Stimulated activated CD4-positive, alpha-beta T cell treated with anti-CD3 and anti-CD28 coated beads, Interleukin-12 subunit alpha, Interleukin-12 subunit beta, amount 100 ng/mL, for 24 hours (primary cell): ENCODE measurements around the gene MYO3B.
"Not testable (repeated sequence)": the region's sequence is repeated elsewhere in the genome, so short reads cannot be mapped to it uniquely, and the experiment has no call there.

ENCODE experiments used
- DNase-seq, 2 experiments: peaks; one replicate each; pipeline ENCODE4 v3.0.0-alpha.2; 2020; ENCODE audit warnings: low read depth in 2 of 2

Gene MYO3B

GRCh38 chr2:170610615-170611014 lies 432.7 kb downstream of the MYO3B start:
- no peak for DNase-seq

GRCh38 chr2:170618948-170619347 lies 441.0 kb downstream of the MYO3B start:
- not testable (repeated sequence) for DNase-seq

GRCh38 chr2:170635094-170635493 lies 457.1 kb downstream of the MYO3B start:
- not testable (repeated sequence) for DNase-seq

- DNase-seq = no peak
Observed at GRCh38 chr2:170639635-170640034, 461.7 kb downstream of the MYO3B start.

- no peak for DNase-seq
Observed at GRCh38 chr2:170641961-170642360, 464.0 kb downstream of the MYO3B start.

GRCh38 chr2:170643346-170643745 lies 465.4 kb downstream of the MYO3B start:
- no peak for DNase-seq

- DNase-seq = no peak
Observed at GRCh38 chr2:170647741-170648436, 469.9 kb downstream of the MYO3B start.

GRCh38 chr2:170651624-170652325 lies 473.8 kb downstream of the MYO3B start:
- peak in 1 of 2 experiments; percentile 5 for DNase-seq

- DNase-seq = no peak
Observed at GRCh38 chr2:170652637-170653417, 474.9 kb downstream of the MYO3B start.

GRCh38 chr2:170656669-170657068 lies 478.7 kb downstream of the MYO3B start:
- no peak for DNase-seq

- DNase-seq = no peak
Observed at GRCh38 chr2:170660409-170660808, 482.5 kb downstream of the MYO3B start.

GRCh38 chr2:170665743-170666142 lies 487.8 kb downstream of the MYO3B start:
- DNase-seq = no peak

- no peak for DNase-seq
Observed at GRCh38 chr2:170669909-170670308, 492.0 kb downstream of the MYO3B start.

- no peak for DNase-seq
Observed at GRCh38 chr2:170670651-170671050, 492.7 kb downstream of the MYO3B start.

GRCh38 chr2:170671079-170671478 lies 493.1 kb downstream of the MYO3B start:
- DNase-seq = no peak

- DNase-seq = not testable (repeated sequence)
Observed at GRCh38 chr2:170674282-170674681, 496.3 kb downstream of the MYO3B start.

GRCh38 chr2:170675701-170676100 lies 497.8 kb downstream of the MYO3B start:
- DNase-seq = no peak

- no peak for DNase-seq
Observed at GRCh38 chr2:170679607-170680079, 501.7 kb downstream of the MYO3B start.

- no peak for DNase-seq
Observed at GRCh38 chr2:170680172-170680941, 502.4 kb downstream of the MYO3B start.

GRCh38 chr2:170681311-170681710 lies 503.4 kb downstream of the MYO3B start:
- DNase-seq = no peak

GRCh38 chr2:170685591-170685990 lies 507.6 kb downstream of the MYO3B start:
- no peak for DNase-seq

GRCh38 chr2:170689481-170689880 lies 511.5 kb downstream of the MYO3B start:
- no peak for DNase-seq
